ENCODE results near the gene MAP3K14.

GRCh38 chr17:45242029-45242414 is 74.8 kb downstream of the MAP3K14 start:
- TF ChIP-seq CTCF (IDR thresholded peaks at IDR 0.05 in 2 of 3, conservative IDR thresholded peaks at IDR 0.05 in 1 of 3; ENCODE audit: borderline replicate concordance in 1 of 3, insufficient read depth in 1 of 3, low read depth in 2 of 3, low read length in 2 of 3): no peak
- TF ChIP-seq CBX3 (IDR thresholded peaks at IDR 0.05; ENCODE audit: low read depth): no peak

Measured in HCT116 (cell line).